Right cardiac atrium (tissue), 5 donors: Measurements from ENCODE around the gene MYOZ2. TPM values are rescaled to one million over a fixed set of nuclear protein-coding genes. Genes with fewer than 3 reads are reported as not detected.

ENCODE experiments used
- ATAC-seq, 2 donors: fragments of 200-7000 bp; cut with Tn5 transposase; one replicate each; pipeline versions ENCODE4 v1.8.0 to v1.9.1; 2020; ENCODE audit warnings: moderate library complexity in 2 of 2, mild to moderate bottlenecking in 1 of 2
- DNase-seq, 3 donors: peaks; one replicate each; pipeline ENCODE4 v3.0.0-alpha.2; 2020
- H3K27ac ChIP-seq: one replicate; pipeline ENCODE4 v1.5.1; 2013; ENCODE audit warnings: mild to moderate bottlenecking, low read length, control low read depth, moderate library complexity
- H3K27me3 ChIP-seq: one replicate; pipeline ENCODE4 v1.6.1; 2013; ENCODE audit not compliant: control insufficient read depth, insufficient read depth
- H3K4me1 ChIP-seq: one replicate; pipeline ENCODE4 v1.6.1; 2013; ENCODE audit warnings: low read length; ENCODE audit not compliant: control insufficient read depth, insufficient read depth
- H3K4me3 ChIP-seq: one replicate; pipeline ENCODE4 v1.5.1; 2013; ENCODE audit warnings: low read length, control low read depth
- H3K9me3 ChIP-seq: one replicate; pipeline ENCODE4 v1.6.1; 2013; ENCODE audit warnings: low read length; ENCODE audit not compliant: control insufficient read depth
- WGBS: extraction: QIAGEN DNeasy Blood & Tissue Kit; methylation state at CpG from one replicate; pipeline ENCODE4 v1.1.7; 2013; 5-methylcytosine and 5-hydroxymethylcytosine counted together
- intact Hi-C, 4 donors: fragments of 100-400 bp; cut with DNase I; formaldehyde crosslinking; loops; one replicate each; pipeline versions ENCODE4 v1.11.0 to v1.14.0; 2022 to 2023
- polyA plus RNA-seq: library from polyadenylated mRNA; stranded (reverse); fragments of 200-250 nt; gene quantifications from one replicate; pipeline ENCODE4 v1.2.3, GENCODE V29; 2013
- total RNA-seq, 4 donors: library from RNA; stranded (reverse); fragmentation: NEBNext Ultra II Directional; extraction: Animal tissue kit (Norgen Biotek cat#: 25700); gene quantifications; one replicate each; pipeline ENCODE4 v1.2.1, GENCODE V29; 2021
- donor health status: healthy with polysubstance abuse.
- donor health status: DM: no; HTN: yes; CAD: no.
- donor health status: DM: no; HTN: no; CAD: no.
- donor health status: DM: no; HTN: yes; CAD: no; lungs with severe emphysema.
- donor health status: DM: yes; HTN: yes; CAD: no.

MYOZ2 gene
- total and polyA plus RNA-seq, 5 donors: 506 to 709 (median 623) TPM

- DNase-seq (no peak), ATAC-seq (no peak)
- Histone ChIP-seq H3K4me3 (no peak overlapping the region), H3K9me3 (no peaks in the 10 kb centered on the region), H3K27ac (no peak overlapping the region), H3K27me3 (no peaks in the 10 kb centered on the region), H3K4me1 (peaks cover 2% of the 10 kb centered on the region)
- intact Hi-C loops: no loop called here
- 96% methylated on average over 1 of the region's 1 CpG for WGBS
Measured at GRCh38 chr4:119105605-119106004, 30.0 kb upstream of the MYOZ2 start.

- Histone ChIP-seq H3K4me1 (peaks cover 2% of the 10 kb centered on the region), H3K4me3 (no peak overlapping the region), H3K27ac (no peak overlapping the region), H3K27me3 (no peaks in the 10 kb centered on the region), H3K9me3 (no peaks in the 10 kb centered on the region)
- intact Hi-C loops: no loop called here
- WGBS: 46% methylated on average over 4 of the region's 4 CpGs
- DNase-seq (no peak), ATAC-seq (peak in 1 of 2 donors; percentile 6)
Measured at GRCh38 chr4:119106036-119107000, 29.3 kb upstream of the MYOZ2 start.

GRCh38 chr4:119110121-119110520 is 25.5 kb upstream of the MYOZ2 start:
- 90% methylated on average over 2 of the region's 2 CpGs for WGBS
- Histone ChIP-seq H3K4me1 (no peaks in the 10 kb centered on the region), H3K27ac (no peak overlapping the region), H3K27me3 (no peaks in the 10 kb centered on the region), H3K9me3 (no peaks in the 10 kb centered on the region), H3K4me3 (no peak overlapping the region)
- intact Hi-C loops: no loop called here
- no peak for DNase-seq
- ATAC-seq: no peak

GRCh38 chr4:119111296-119111695 is 24.3 kb upstream of the MYOZ2 start:
- ATAC-seq (no peak), DNase-seq (no peak)
- H3K27me3 ChIP-seq: no peaks in the 10 kb centered on the region
- no peak overlapping the region for H3K27ac ChIP-seq
- no peaks in the 10 kb centered on the region for H3K4me1 ChIP-seq
- no peak overlapping the region for H3K4me3 ChIP-seq
- H3K9me3 ChIP-seq: no peaks in the 10 kb centered on the region
- intact Hi-C loops: no loop called here

GRCh38 chr4:119113033-119113655 is 22.5 kb upstream of the MYOZ2 start:
- intact Hi-C loops: no loop called here
- Histone ChIP-seq H3K9me3 (no peaks in the 10 kb centered on the region), H3K4me1 (peaks cover 2% of the 10 kb centered on the region), H3K27ac (no peak overlapping the region), H3K27me3 (no peaks in the 10 kb centered on the region), H3K4me3 (no peak overlapping the region)
- DNase-seq (no peak), ATAC-seq (peak; percentile 80 to 90)

- intact Hi-C loops: no loop called here
Measured at GRCh38 chr4:119116021-119116420, 19.6 kb upstream of the MYOZ2 start.

GRCh38 chr4:119116925-119117900 is 18.4 kb upstream of the MYOZ2 start:
- Histone ChIP-seq H3K4me3 (no peak overlapping the region), H3K27ac (no peak overlapping the region), H3K27me3 (no peaks in the 10 kb centered on the region), H3K4me1 (peaks cover 2% of the 10 kb centered on the region), H3K9me3 (no peaks in the 10 kb centered on the region)
- no peak for DNase-seq
- intact Hi-C loops: no loop called here
- no peak for ATAC-seq
- 67% methylated on average over 3 of the region's 3 CpGs for WGBS

More at GRCh38 chr4:119116021-119116420, 19.6 kb upstream of the MYOZ2 start:
- no peaks in the 10 kb centered on the region for H3K9me3 ChIP-seq
- WGBS: 92% methylated on average over 4 of the region's 4 CpGs
- no peak overlapping the region for H3K4me3 ChIP-seq
- H3K4me1 ChIP-seq: peaks cover 2% of the 10 kb centered on the region
- DNase-seq (no peak), ATAC-seq (no peak)
- H3K27ac ChIP-seq: no peak overlapping the region
- no peaks in the 10 kb centered on the region for H3K27me3 ChIP-seq

- Histone ChIP-seq H3K27me3 (no peaks in the 10 kb centered on the region), H3K4me3 (no peak overlapping the region), H3K4me1 (peaks cover 2% of the 10 kb centered on the region), H3K27ac (no peak overlapping the region), H3K9me3 (no peaks in the 10 kb centered on the region)
- no peak for DNase-seq
- intact Hi-C loops: no loop called here
- ATAC-seq: peak in 1 of 2 donors; percentile 22
- WGBS: 68% methylated on average over 2 of the region's 2 CpGs
Measured at GRCh38 chr4:119118397-119118796, 17.2 kb upstream of the MYOZ2 start.

- DNase-seq (no peak), ATAC-seq (no peak)
- H3K27me3 ChIP-seq: no peaks in the 10 kb centered on the region
- no peak overlapping the region for H3K27ac ChIP-seq
- no peaks in the 10 kb centered on the region for H3K4me1 ChIP-seq
- no peaks in the 10 kb centered on the region for H3K9me3 ChIP-seq
- intact Hi-C loops: no loop called here
- no peak overlapping the region for H3K4me3 ChIP-seq
Measured at GRCh38 chr4:119124352-119124751, 11.3 kb upstream of the MYOZ2 start.

- Histone ChIP-seq H3K27ac (no peak overlapping the region), H3K9me3 (no peaks in the 10 kb centered on the region), H3K4me3 (no peak overlapping the region), H3K4me1 (peaks cover 3% of the 10 kb centered on the region), H3K27me3 (no peaks in the 10 kb centered on the region)
- intact Hi-C loops: no loop called here
- no peak for DNase-seq
- ATAC-seq: no peak
Measured at GRCh38 chr4:119125931-119126330, 9.7 kb upstream of the MYOZ2 start.
